HFF-Myc (cell line): Measurements from ENCODE around the gene OPRD1.

Source experiments
- DNase-seq: peaks from one replicate; pipeline ENCODE4 v3.0.0-alpha.2; 2011; ENCODE audit warnings: low read depth; ENCODE audit errors: extremely low read depth
- H3K4me3 ChIP-seq: replicated peaks from 2 replicates; pipeline ENCODE4 v1.5.1; 2011; ENCODE audit warnings: low read depth, mild to moderate bottlenecking, control low read depth, low read length
- TF ChIP-seq, protein P1 (sequence below): IDR thresholded peaks from 2 replicates; pipeline ENCODE4 v1.5.1; 2012; ENCODE audit warnings: mild to moderate bottlenecking, low read depth, low read length, control low read depth; ENCODE audit errors: missing control alignments

The OPRD1 gene

DNA sequence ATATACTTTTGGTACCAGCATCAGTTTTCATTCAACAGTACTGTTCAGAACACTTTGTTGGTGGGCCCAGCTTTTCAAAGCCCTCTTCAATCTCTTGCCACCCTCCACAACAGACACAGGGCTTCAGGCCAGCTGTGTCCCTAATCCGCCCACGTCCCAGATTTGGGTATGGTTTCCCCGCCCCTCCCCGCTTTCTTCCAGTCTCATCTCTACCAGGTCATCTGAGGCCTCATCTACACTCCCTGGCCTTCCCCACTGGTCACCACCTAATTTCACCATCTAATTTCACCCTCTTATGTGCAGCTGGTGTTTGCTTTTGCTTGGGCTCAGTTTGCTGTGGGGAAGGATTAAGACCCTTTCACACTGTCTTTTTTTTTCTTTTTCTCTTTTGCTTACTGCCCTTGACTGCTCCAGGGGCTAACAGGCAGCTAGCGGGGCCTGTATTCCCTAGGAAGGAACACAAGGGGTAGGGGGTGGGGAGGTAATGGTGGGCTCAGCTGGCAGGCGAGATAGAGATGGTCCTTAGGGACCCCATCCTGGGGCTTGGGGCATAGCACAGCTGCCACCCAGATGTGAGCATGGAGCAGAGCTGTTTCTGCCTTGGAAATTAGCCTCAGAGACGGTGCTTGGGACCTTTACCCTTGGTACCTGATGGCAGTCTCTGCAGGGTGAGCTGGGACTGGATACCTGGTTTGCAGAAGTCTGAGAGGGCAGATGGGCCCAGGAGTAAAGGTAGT lies 98.6 kb downstream of the OPRD1 start:
- DNase-seq: no peak
- no peak overlapping the region for H3K4me3 ChIP-seq
- TF ChIP-seq, protein P1, sequence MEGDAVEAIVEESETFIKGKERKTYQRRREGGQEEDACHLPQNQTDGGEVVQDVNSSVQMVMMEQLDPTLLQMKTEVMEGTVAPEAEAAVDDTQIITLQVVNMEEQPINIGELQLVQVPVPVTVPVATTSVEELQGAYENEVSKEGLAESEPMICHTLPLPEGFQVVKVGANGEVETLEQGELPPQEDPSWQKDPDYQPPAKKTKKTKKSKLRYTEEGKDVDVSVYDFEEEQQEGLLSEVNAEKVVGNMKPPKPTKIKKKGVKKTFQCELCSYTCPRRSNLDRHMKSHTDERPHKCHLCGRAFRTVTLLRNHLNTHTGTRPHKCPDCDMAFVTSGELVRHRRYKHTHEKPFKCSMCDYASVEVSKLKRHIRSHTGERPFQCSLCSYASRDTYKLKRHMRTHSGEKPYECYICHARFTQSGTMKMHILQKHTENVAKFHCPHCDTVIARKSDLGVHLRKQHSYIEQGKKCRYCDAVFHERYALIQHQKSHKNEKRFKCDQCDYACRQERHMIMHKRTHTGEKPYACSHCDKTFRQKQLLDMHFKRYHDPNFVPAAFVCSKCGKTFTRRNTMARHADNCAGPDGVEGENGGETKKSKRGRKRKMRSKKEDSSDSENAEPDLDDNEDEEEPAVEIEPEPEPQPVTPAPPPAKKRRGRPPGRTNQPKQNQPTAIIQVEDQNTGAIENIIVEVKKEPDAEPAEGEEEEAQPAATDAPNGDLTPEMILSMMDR: no peak

DNA sequence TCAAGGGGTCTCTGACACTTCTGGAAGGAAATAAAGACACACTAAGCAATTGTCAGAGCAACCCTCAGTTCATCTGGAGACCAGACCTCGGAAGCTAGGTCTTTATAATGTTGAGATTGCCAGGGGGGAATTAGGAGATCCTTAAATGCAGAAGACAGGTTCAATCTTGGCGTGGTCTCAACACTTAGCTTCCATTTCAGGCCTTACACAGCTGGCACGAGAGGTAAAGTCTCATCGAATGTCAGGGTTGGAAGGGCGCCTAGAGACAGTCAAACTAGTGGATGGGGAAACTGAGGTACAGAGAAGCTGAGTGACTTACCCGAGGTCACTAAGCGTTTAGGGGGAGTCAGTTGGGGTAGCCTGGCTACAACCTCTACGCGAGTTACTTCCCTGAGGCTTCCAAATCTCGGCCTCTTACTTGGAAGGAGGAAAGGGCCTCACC lies 101.8 kb downstream of the OPRD1 start:
- DNase-seq: no peak
- H3K4me3 ChIP-seq: peak overlapping the region; percentile 56
- TF ChIP-seq, protein P1: no peak

DNA sequence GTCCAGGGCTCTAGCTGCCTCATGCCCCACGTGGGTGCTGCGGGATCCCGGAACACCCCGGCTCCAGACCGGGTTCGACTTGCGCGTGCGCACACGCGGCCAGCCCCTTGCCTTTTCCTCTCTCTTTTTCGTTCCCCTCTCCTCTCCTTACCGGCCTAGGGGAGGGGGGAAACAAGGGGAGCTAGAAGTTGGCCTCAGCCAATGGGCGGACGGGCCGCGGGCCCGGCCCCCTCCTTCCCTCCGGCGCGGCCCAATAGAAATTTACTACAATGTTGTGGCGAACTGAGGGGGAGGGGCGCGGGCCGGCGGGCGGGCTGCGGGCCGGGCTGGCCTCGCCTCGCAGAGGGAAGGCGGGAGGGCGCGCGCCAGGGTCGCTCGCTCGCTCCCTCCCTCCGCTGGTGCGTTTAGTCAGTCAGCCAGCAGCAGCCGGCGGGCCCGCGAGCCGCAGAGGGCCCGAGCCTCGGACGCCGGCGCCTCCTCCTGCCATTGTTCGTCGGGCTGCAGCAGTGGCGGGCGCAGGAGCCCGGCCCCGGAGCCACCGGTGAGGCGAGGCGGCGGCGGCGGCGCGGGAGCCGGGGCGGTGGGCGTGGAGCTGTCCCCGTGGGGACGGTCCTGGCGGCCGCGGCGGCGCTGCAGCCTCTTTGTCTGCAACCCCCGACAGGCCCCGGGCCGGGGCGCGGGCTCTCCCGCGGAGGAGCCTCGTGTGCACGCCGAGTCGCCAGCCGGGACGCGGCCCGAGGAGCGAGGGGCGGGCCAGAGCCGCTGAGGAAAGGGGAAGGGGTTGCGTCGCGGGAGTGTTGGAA lies 102.5 kb downstream of the OPRD1 start, which contains the start of gene EPB41:
EPB41 (plus strand) TSS at position 342 of the 803 bp plus-strand sequence. CDS start 72,869 bp downstream, outside the sequence.
- peak; percentile 72 for DNase-seq
- H3K4me3 ChIP-seq: peak within 1 kb of the TSS; percentile 56
- TF ChIP-seq, protein P1: no peak

DNA sequence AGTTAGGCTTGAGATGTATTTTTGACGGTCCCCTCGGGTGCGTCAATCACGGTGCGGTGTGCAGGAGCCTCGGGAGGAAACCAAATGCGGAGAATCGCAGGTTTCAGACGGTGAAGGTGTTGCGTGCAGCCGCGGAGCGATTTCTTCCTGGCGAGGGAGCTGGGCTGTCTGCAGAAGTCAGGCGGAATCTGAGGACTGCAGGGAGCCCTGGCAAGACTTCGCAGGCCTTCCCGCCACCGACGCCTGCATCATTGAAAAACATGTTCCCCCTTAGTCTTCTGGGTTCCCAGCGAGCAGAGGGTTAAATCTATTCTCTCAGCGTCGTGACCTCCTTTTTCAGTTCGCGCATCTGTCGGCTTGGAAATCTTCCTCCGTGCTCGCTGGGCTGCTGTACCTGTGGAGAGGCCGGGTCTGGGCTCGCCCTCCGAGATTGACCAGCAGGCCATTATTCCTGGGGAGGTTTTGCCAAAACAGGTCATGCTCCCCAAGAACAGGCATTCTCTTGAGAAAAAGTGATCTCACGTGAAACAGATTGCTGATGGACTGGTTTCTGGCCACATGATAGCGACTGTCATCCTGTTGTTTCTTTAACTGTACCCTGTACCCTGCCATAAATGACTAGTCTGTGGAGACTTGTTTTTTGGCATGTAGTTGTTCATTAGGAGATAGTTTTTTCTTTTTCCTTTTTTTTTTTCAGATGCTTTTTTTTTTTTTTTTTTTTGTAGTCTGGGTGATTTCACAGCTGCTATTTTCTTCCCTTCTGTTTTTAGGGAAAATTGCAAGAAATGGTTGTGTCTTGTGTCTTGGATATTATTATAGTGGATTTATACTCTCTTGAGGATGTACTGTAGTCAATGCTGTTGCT lies 103.3 kb downstream of the OPRD1 start:
- no peak for DNase-seq
- TF ChIP-seq, protein P1: no peak
- H3K4me3 ChIP-seq: peak overlapping the region; percentile 56

DNA sequence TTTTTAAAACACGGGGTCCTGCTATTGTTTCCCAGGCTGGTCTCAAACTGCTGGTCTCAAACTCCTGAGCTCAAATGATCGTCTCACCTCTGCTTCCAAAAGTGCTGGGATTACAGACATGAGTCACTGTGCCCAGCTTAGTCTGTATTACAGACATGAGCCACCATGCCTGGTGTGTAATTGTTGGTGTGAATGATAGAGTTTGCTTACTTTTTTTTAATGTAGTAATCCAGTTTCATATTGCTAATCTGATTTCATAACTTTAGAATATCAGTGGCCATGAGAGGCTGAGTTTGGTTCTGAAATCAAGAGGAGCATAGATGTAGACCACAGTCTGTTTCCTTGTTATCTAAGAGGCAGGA lies 105.8 kb downstream of the OPRD1 start:
- no peak overlapping the region for H3K4me3 ChIP-seq
- TF ChIP-seq, protein P1: no peak
- no peak for DNase-seq
